Cerebellar cortex (tissue), 1 donor: ENCODE measurements around the gene DSCAM.

Source experiments
- DNase-seq: peaks from one replicate; pipeline ENCODE4 v3.0.0-alpha.2; 2015; ENCODE audit warnings: low spot score

The DSCAM gene

GRCh38 chr21:40667967-40668366 is 179.0 kb downstream of the DSCAM start:
- no peak for DNase-seq

DNA sequence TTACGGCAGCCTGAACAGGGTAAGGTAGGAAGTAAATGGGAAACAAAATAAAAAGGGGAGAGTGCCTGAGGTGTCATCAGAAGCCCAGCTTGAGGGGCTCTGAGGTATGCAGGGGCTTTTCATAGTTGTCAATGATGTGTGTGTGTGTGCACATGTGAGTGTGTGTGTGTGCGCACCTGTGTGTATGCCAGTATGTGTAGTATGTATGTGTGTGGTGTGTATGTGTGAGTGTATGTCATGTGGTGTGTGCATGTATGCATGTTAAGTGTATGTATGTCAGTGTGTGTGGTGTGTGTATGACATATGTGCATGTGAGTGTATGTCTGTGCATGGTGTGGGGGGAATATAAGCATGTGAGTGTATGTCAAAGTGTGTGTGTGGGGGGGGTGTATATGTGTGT is 184.1 kb downstream of the DSCAM start:
- DNase-seq, result no peak

GRCh38 chr21:40660461-40660860 is 186.5 kb downstream of the DSCAM start:
- DNase-seq, result no peak

DNA sequence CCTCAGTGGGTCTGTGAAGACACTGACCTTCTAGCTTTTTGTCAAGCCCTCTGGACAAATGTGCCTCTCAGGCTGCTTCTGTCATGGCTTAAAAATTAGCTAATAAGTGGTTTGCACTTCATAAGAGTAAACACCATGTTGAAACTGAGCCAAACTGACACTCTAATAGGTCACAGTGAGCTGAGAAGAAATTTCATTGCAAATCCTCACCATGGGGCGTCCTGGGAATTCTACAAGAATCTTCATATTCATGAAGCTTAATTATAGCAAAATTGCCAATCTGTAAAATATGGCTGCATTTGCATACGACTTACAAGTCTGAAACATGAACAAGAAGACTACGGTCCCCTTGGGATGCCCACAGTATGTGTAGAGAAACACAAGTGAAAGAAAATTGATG is 188.6 kb downstream of the DSCAM start:
- no peak for DNase-seq

DNA sequence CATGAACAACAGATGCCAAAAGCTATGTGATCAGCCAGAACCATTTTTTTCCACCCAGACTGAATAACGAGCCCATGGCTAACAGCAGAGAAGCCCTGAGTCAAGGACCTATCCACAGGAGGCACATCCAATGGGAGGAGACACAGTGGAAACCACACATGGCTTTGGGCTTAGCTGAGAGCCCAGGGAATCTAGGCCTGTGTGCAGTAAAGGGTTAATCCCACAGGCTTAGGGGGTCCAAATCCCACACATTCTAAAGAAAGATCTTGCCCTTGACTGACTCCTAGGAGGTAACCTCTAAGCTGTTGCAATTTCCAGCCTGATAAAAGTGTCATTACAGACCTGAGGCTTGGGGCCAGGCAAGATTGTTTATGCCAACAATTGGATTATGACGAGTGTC is 194.5 kb downstream of the DSCAM start:
- DNase-seq, result no peak

- DNase-seq, result no peak
Observed at GRCh38 chr21:40647706-40648105, 199.3 kb downstream of the DSCAM start.

DNA sequence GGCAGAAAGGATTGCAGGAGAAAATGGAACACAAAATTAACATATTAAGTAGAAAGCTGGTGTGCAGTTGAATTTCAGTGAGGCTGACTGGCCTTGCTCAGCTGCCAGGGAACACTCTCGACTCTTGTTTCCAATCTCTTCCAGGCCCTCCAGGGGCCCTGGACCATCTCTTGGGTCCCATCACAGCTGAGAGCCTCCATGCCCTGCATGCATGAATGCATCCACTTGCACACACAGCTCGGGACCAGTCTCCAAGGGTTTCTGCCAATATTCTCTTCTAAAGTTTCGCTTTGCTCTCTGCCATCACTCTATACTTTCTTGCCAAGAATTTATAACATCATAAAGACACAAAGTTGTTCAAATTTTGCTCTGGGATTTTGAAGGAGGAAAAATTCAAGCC is 200.3 kb downstream of the DSCAM start:
- DNase-seq, result no peak

GRCh38 chr21:40641042-40641441 is 205.9 kb downstream of the DSCAM start:
- no peak for DNase-seq

DNA sequence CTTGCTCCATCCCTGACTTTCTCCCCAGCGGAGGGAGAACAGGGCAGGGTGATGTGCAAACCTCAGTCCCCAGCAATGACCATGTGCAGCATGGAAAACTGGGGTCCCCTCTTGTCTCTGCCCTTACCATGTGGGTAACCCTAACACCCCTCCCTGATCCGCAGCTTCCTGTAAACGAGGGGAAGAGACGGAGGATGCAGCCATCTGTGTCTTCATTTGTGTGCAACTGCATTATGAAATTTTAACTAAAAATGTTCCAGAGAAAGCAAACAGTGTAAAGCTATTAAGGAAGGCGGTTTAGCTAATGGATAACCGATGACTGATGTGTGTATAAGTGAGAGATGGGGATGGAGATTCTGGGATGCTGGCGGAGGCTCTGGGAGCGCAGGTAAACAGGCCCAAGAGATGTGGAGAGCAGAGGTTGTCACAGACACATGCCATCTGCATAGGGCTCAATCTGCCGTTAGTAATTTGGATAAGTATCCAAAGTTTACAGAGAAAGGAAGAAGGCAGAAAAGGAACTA is 206.6 kb downstream of the DSCAM start:
- DNase-seq, result no peak

DNA sequence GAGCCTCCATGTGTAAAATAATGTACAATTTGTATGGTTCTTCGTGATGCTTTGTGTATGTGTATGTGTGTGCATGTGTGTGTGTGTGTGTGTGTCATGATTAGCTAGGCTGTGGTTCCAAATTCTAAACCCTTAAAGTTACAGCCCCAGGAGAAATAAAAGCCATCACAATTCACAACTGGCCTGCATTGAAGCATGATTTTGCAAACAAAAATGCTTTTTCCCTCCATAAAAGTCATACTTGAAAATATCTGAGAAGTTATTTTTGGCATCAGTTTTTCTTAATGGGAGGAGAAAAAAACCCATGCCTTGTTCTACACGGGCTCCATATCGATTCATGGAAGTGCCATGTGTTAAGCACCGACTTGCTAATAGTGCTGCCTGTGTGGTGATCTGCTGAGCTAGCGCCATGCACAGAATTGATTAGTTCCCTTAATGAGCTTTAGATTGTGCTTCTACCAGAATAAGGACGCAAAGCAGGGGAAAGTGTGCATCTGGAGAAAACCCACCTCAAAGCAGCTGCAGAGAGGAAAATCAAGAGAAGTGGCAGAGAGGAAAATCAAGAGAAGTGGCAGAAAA is 207.3 kb downstream of the DSCAM start:
- no peak for DNase-seq

DNA sequence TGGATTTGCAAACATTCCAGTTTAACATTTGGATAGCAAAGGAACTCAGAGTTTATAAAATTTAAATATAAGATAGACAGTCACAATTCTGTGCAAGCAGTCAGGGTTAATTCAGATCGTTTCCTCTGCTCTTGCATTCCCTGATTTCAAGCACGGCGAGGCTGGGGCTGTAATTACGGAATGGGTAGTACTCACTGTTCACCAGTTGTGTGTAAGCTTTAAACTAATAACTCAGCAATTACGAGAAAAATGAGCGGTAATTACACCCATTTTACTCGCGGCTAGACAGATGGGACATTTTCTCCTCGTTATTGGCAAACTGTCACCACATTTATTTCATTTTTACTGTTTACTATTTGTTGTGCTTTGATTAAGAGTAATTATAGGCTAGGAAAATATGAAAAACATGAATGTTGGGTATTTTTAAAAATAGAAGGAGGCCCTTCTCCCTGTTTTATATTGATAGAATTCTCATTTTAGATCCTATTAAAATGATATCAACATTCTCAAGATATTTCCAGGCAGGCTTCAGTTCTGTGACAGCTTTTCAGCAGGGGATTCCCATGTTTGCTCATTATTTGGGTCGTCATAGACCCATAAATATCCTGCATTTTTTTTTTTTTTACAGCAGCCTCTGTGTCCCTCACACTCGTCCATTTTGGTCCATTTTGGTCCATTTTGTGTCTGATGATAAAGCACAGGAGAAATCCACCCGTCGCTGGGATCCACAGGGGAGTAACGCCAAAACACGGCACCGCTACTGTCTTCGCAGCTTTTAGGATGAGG is 208.3 kb downstream of the DSCAM start:
- DNase-seq, result no peak

DNA sequence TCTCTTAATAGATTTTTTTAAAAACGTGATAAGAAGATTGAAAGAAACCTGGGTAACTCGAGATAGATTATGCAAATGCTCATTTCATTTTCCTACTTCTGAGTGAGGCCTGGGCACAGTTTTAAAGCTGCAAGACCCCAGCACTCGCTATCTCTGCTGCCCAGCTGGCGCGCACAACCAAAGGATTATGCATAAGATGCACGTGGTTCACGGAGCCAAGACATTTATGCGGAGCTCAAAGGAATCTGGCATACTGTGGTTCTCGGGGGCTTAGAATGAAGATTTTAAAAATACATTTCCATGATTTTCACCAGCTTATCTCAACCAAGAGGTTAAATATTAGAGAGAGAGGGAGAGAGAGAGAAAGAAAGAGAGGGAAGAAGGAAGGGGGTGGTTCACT is 210.9 kb downstream of the DSCAM start:
- no peak for DNase-seq

- DNase-seq, result no peak
Observed at GRCh38 chr21:40635391-40635790, 211.6 kb downstream of the DSCAM start.

GRCh38 chr21:40634141-40634540 is 212.8 kb downstream of the DSCAM start:
- no peak for DNase-seq

DNA sequence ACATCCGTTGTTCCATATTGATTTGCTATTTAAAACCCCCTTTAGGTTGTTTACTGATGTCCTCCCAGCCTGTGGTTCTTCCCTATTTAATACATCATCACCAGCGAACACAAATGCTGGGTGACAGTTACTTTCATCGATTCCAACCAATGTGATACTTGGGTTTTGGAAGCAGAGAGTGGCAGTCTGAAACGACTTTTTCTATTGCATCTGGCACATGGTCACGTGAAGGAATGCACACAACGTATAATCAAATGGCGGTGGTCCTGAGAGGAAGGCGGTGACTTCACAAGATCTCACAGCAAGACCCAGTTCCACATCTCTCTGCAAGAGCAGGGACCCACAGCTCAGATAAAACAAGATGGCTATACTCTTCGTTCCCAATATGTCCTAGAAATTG is 213.9 kb downstream of the DSCAM start:
- no peak for DNase-seq

DNA sequence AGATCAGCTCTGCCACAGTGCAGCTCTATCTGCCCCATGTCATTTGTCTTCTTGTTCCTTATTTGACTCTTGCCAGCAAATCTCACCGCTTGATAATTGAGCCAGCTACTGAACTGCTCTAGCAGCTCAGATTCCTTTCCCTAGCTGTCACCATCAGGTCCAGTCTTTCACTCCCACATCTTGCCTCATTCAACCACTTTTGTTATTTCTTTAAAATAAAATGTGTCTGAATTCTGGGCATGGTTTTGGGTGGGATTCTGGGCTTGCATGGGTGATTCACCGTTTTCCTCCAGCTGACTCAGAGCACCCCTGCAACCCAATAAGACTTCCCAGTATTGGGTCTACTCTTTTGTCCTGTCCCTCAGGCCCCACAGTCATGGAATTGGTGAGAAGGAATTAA is 215.7 kb downstream of the DSCAM start:
- no peak for DNase-seq

DNA sequence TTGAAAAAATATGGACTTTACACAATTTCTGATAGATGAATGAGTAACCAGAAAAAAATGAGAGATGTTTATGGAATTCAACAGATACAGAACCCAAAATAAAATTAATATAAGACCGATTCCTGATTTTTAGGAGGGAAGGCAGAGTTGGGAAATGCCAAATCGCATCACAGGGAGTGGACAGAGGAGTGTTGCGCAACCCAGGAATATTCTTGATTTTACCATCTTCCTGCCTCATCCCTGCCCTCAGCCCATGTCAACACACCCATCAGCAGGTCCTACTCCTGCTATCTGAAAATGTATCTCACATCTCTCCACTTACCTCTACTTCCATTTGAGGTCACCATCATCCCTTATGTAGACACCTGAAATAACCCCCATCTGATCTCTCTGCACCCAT is 221.0 kb downstream of the DSCAM start:
- no peak for DNase-seq

GRCh38 chr21:40623528-40623927 is 223.4 kb downstream of the DSCAM start:
- DNase-seq, result no peak

GRCh38 chr21:40622531-40622930 is 224.4 kb downstream of the DSCAM start:
- no peak for DNase-seq

DNA sequence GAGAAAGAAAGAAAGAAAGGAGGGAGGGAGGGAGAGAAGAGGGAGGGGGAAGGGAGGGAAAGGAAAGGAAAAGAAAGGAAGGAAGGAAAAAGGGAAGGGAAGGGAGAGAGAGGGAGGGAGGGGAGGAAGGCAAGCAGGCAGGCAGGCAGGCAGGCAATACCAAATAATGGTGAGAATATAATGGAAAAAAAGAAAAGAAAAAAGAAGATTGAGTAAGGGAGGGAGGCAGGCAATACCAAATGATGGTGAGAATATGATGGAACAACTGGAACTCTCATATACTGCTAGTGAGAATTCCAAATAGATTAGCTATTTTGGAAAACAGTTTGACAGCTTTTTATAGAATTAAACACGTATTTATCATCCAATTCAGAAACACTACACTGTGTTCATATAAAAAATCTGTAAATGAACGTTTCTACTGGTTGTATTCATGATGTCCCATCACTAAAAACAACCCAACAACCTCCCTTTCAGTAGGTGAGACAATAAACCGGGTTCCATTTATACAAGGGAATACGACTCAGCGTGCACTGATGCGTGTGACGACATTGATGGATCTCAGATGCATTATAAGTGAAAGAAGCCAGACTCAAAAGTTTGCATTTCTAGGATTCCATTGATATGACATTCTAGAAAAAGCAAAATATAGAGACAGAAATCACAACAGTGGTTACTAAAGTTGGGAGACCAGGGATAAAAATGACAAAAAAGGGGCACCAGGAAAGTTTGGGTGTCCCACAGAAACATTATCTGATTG is 226.4 kb downstream of the DSCAM start:
- no peak for DNase-seq

- DNase-seq, result no peak
Observed at GRCh38 chr21:40618191-40618973, 228.6 kb downstream of the DSCAM start.

DNA sequence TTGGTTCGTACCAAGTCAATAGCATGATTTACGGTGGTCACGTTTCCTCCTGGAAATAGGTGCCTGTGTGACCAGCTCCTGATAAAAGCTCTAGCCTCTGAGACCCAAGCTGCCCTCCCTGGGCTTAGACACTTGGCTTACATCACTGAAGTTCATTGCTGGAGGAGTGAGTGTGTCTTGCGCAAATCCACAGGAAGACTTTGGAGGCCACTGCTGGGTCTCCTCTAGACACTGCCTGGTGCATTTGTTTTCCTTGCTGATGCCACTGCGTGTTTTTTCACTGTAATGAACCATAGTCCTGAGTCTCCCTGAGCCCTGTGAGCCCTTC is 230.6 kb downstream of the DSCAM start:
- DNase-seq, result no peak
